B cell (primary cell): ENCODE data around the gene GABRR1. TPM values are rescaled to one million over a fixed set of nuclear protein-coding genes. Genes with fewer than 3 reads are reported as not detected.

Experiments
- ATAC-seq: fragments of 200-7000 bp; cut with Tn5 transposase; one replicate; pipeline ENCODE4 v1.10.0; 2021; ENCODE audit warnings: low read depth, mild to moderate bottlenecking, moderate number of reproducible peaks, moderate library complexity
- CTCF ChIA-PET: fragments of 350-600 bp; sonication (Branson Sonifier 250); formaldehyde crosslinking; loops from one replicate; lab custom pipeline; 2021; ENCODE audit warnings: antibody characterized with exemption, inconsistent platforms; lab: Charles Lee
- POLR2A ChIA-PET: fragments of 350-600 bp; sonication (Branson Sonifier 250); formaldehyde crosslinking; loops from one replicate; lab custom pipeline; 2021; ENCODE audit warnings: antibody characterized with exemption; lab: Charles Lee
- DNase-seq: peaks from one replicate; pipeline ENCODE4 v3.0.0; 2013
- H2AFZ ChIP-seq: 2 replicates; pipeline ENCODE4 v1.6.1; 2012; ENCODE audit warnings: mild to moderate bottlenecking, low read depth, low read length; ENCODE audit not compliant: insufficient read depth, poor library complexity, severe bottlenecking
- H3K27ac ChIP-seq, 2 donors: 1 replicate in 1 of 2; 2 replicates in 1 of 2; pipeline ENCODE4 v1.5.1; 2012 to 2013; ENCODE audit warnings: low read length in 2 of 2, mild to moderate bottlenecking in 2 of 2, moderate library complexity in 1 of 2
- H3K27me3 ChIP-seq, 4 experiments: fragments of 200-600 bp in 1 of 4; sonication (generic) in 1 of 4; replicated peaks in 1 of 4; 1 replicate in 2 of 4; 2 replicates in 2 of 4; pipeline versions ENCODE4 v1.6.1 to v1.7.0; 2013 to 2016; ENCODE audit warnings: low read length in 3 of 4, mild to moderate bottlenecking in 2 of 4, mixed read lengths in 1 of 4, moderate library complexity in 1 of 4; ENCODE audit not compliant: insufficient read depth in 4 of 4, control insufficient read depth in 3 of 4; ENCODE audit errors: control extremely low read depth in 1 of 4
- H3K36me3 ChIP-seq, 2 experiments: replicated peaks in 1 of 2; 1 replicate in 1 of 2; 2 replicates in 1 of 2; pipeline versions ENCODE4 v1.6.1 to v1.7.1; 2013; ENCODE audit warnings: low read length in 1 of 2; ENCODE audit not compliant: insufficient read depth in 2 of 2, control insufficient read depth in 1 of 2; ENCODE audit errors: control extremely low read depth in 1 of 2, extremely low read depth in 1 of 2
- H3K4me1 ChIP-seq, 2 donors: fragments of 200-600 bp in 1 of 2; sonication (generic) in 1 of 2; 1 replicate in 1 of 2; 2 replicates in 1 of 2; pipeline versions ENCODE4 v1.5.1 to v1.6.1; 2013 to 2017; ENCODE audit warnings: low read length in 2 of 2; ENCODE audit not compliant: control insufficient read depth in 2 of 2, insufficient read depth in 2 of 2
- H3K4me2 ChIP-seq: replicated peaks from 2 replicates; pipeline ENCODE3; 2012; ENCODE audit warnings: mild to moderate bottlenecking, low read depth, low read length; ENCODE audit not compliant: poor library complexity, severe bottlenecking
- H3K4me3 ChIP-seq, 5 experiments: fragments of 200-600 bp in 1 of 5; sonication (generic) in 1 of 5; 1 replicate in 3 of 5; 2 replicates in 2 of 5; pipeline versions ENCODE4 v1.5.1 to v1.7.0; 2011 to 2016; ENCODE audit warnings: low read length in 4 of 5, mild to moderate bottlenecking in 4 of 5, low read depth in 2 of 5, control low read depth in 1 of 5, moderate library complexity in 1 of 5; ENCODE audit not compliant: insufficient read depth in 1 of 5; ENCODE audit errors: control extremely low read depth in 1 of 5, extremely low read depth in 1 of 5
- H3K79me2 ChIP-seq: fragments of 200-600 bp; sonication (generic); one replicate; pipeline ENCODE4 v1.6.0; 2016; ENCODE audit warnings: low read length; ENCODE audit not compliant: control insufficient read depth, insufficient read depth
- H3K9ac ChIP-seq: fragments of 200-600 bp; sonication (generic); 2 replicates; pipeline ENCODE4 v1.6.1; 2017; ENCODE audit warnings: mild to moderate bottlenecking, low read length, moderate library complexity
- H3K9me3 ChIP-seq, 3 donors: one replicate each; pipeline versions ENCODE4 v1.6.1 to v1.7.1; 2013; ENCODE audit warnings: low read length in 2 of 3; ENCODE audit not compliant: control insufficient read depth in 2 of 3, insufficient read depth in 1 of 3; ENCODE audit errors: control extremely low read depth in 1 of 3
- H4K20me1 ChIP-seq: 2 replicates; pipeline ENCODE4 v1.6.0; 2012; ENCODE audit warnings: mild to moderate bottlenecking, low read length; ENCODE audit not compliant: insufficient read depth, control insufficient read depth, poor library complexity, severe bottlenecking
- H3K27ac Mint-ChIP-seq: one replicate; pipeline ENCODE4 v1.8.0; 2021; ENCODE audit warnings: mixed read lengths
- H3K27me3 Mint-ChIP-seq: one replicate; pipeline ENCODE4 v1.8.0; 2021; ENCODE audit warnings: mixed read lengths
- H3K4me1 Mint-ChIP-seq: one replicate; pipeline ENCODE4 v1.8.0; 2021; ENCODE audit warnings: mixed read lengths
- H3K4me3 Mint-ChIP-seq: one replicate; pipeline ENCODE4 v1.8.0; 2021; ENCODE audit warnings: mixed read lengths
- H3K9me3 Mint-ChIP-seq: one replicate; pipeline ENCODE4 v1.8.0; 2022; ENCODE audit warnings: mixed read lengths; ENCODE audit not compliant: insufficient read depth
- CTCF ChIP-seq: fragments of 200-600 bp; IDR thresholded peaks from one replicate; pipeline ENCODE4 v1.8.0; 2022; ENCODE audit warnings: antibody characterized with exemption, mild to moderate bottlenecking
- EZH2 ChIP-seq: IDR thresholded peaks from 2 replicates; pipeline ENCODE4 v1.6.1; 2012; ENCODE audit warnings: borderline replicate concordance, low read depth, mild to moderate bottlenecking, moderate library complexity, low read length; ENCODE audit not compliant: insufficient read depth, poor library complexity, severe bottlenecking
- WGBS: methylation state at CpG from one replicate; pipeline ENCODE4 v1.1.5; 2013; ENCODE audit warnings: missing lambda C conversion rate; ENCODE audit not compliant: insufficient coverage; 5-methylcytosine and 5-hydroxymethylcytosine counted together
- intact Hi-C: fragments of 100-400 bp; cut with micrococcal nuclease; formaldehyde crosslinking; loops from one replicate; pipeline ENCODE4 v1.10.0; 2022
- polyA plus RNA-seq: library from polyadenylated mRNA; depleted of rRNA; stranded (reverse); fragments of >200 nt; gene quantifications from 2 replicates; pipeline ENCODE4 v1.2.3, GENCODE V29; 2012
- total RNA-seq, 2 donors: library from RNA; stranded (reverse); fragments of 120-200 nt in 1 of 2; gene quantifications; 1 replicate in 1 of 2; 2 replicates in 1 of 2; pipeline versions ENCODE4 v1.2.3 to v1.2.4, GENCODE V29; 2013 to 2022

GABRR1 gene
- total and polyA plus RNA-seq, 2 donors (not counting 1 experiment from before 2014, with no cell fraction given): not detected

GRCh38 chr6:89260832-89261231 is 43.7 kb upstream of the GABRR1 start:
- no peaks in the 10 kb centered on the region for H3K79me2 ChIP-seq
- no peaks in the 10 kb centered on the region for H3K36me3 ChIP-seq
- 6% methylated on average over 2 of the region's 5 CpGs for WGBS
- intact Hi-C loops: no loop called here
- no peak overlapping the region for H3K27ac ChIP-seq
- H3K4me3 Mint-ChIP-seq: no peak overlapping the region
- ATAC-seq: no peak
- H3K9me3 ChIP-seq: no peaks in the 10 kb centered on the region
- TF ChIP-seq CTCF (no peak), EZH2 (no peak)
- DNase-seq: no peak
- ChIA-PET CTCF (interaction anchor here (1.2 kb wide), 1 partner anchor 279 kb away, joined by 3 read pairs; no protein-coding TSS in a partner anchor), POLR2A (interaction anchor here (0.5 kb wide), 1 partner anchor 92 kb away, joined by 3 read pairs; no protein-coding TSS in a partner anchor)
- no peaks in the 10 kb centered on the region for H3K27me3 ChIP-seq
- H3K4me1 Mint-ChIP-seq: peaks cover 17% of the 10 kb centered on the region
- H3K4me2 ChIP-seq: no peak overlapping the region
- no peak overlapping the region for H3K4me3 ChIP-seq
- H3K4me1 ChIP-seq: peaks cover 6 to 11% of the 10 kb centered on the region in 2 donors
- no peaks in the 10 kb centered on the region for H3K9me3 Mint-ChIP-seq
- H2AFZ ChIP-seq: no peak overlapping the region
- H4K20me1 ChIP-seq: no peaks in the 10 kb centered on the region
- no peak overlapping the region for H3K27ac Mint-ChIP-seq
- H3K9ac ChIP-seq: no peak overlapping the region
- no peaks in the 10 kb centered on the region for H3K27me3 Mint-ChIP-seq

GRCh38 chr6:89260310-89260709 is 43.2 kb upstream of the GABRR1 start:
- peaks cover 17% of the 10 kb centered on the region for H3K4me1 Mint-ChIP-seq
- DNase-seq (peak; percentile 29), ATAC-seq (no peak)
- 42% methylated on average over 4 of the region's 4 CpGs for WGBS
- Histone ChIP-seq H3K4me3 (no peak overlapping the region), H3K79me2 (no peaks in the 10 kb centered on the region), H3K4me2 (no peak overlapping the region), H3K27ac (no peak overlapping the region), H2AFZ (no peak overlapping the region), H4K20me1 (no peaks in the 10 kb centered on the region), H3K36me3 (no peaks in the 10 kb centered on the region), H3K27me3 (no peaks in the 10 kb centered on the region), H3K9ac (no peak overlapping the region), H3K4me1 (peaks cover 6 to 11% of the 10 kb centered on the region in 2 donors), H3K9me3 (no peaks in the 10 kb centered on the region)
- ChIA-PET POLR2A (interaction anchor here (0.5 kb wide), 1 partner anchor 93 kb away, joined by 3 read pairs; no protein-coding TSS in a partner anchor), CTCF (interaction anchor here (1.2 kb wide), 1 partner anchor 278 kb away, joined by 3 read pairs; no protein-coding TSS in a partner anchor)
- no peaks in the 10 kb centered on the region for H3K9me3 Mint-ChIP-seq
- H3K27me3 Mint-ChIP-seq: no peaks in the 10 kb centered on the region
- TF ChIP-seq EZH2: no peak
- TF ChIP-seq CTCF: no peak
- intact Hi-C loops: no loop called here
- no peak overlapping the region for H3K27ac Mint-ChIP-seq
- no peak overlapping the region for H3K4me3 Mint-ChIP-seq
